H9 (cell line): ENCODE data around the gene HDAC5. TPM values are rescaled to one million over a fixed set of nuclear protein-coding genes. Genes with fewer than 3 reads are reported as not detected.

Source experiments
- DNase-seq: peaks from one replicate; pipeline ENCODE4 v3.0.0-alpha.2; 2017
- H2AFZ ChIP-seq: one replicate; pipeline ENCODE4 v1.6.1; 2013; ENCODE audit warnings: mild to moderate bottlenecking, low read length, control low read depth, moderate library complexity
- H2AK5ac ChIP-seq: 2 replicates; pipeline ENCODE4 v1.6.1; 2013; ENCODE audit warnings: low read length, control low read depth, mixed read lengths; ENCODE audit not compliant: insufficient read length
- H2BK120ac ChIP-seq: one replicate; pipeline ENCODE4 v1.6.1; 2013; ENCODE audit warnings: low read depth, mild to moderate bottlenecking, low read length, control low read depth, inconsistent platforms; ENCODE audit not compliant: poor library complexity, severe bottlenecking
- H2BK12ac ChIP-seq: 2 replicates; pipeline ENCODE4 v1.6.1; 2013; ENCODE audit warnings: low read length, control low read depth, mixed read lengths, low read depth; ENCODE audit not compliant: insufficient read length
- H2BK15ac ChIP-seq: 2 replicates; pipeline ENCODE4 v1.6.1; 2013; ENCODE audit warnings: low read depth, low read length, control low read depth
- H2BK20ac ChIP-seq: one replicate; pipeline ENCODE4 v1.6.1; 2013; ENCODE audit warnings: low read depth, mild to moderate bottlenecking, low read length, control low read depth, inconsistent platforms; ENCODE audit not compliant: poor library complexity, severe bottlenecking
- H2BK5ac ChIP-seq: 2 replicates; pipeline ENCODE4 v1.6.1; 2013; ENCODE audit warnings: low read length, control low read depth, mixed read lengths; ENCODE audit not compliant: insufficient read length
- H3K14ac ChIP-seq: 2 replicates; pipeline ENCODE4 v1.6.1; 2013; ENCODE audit warnings: low read length, control low read depth; ENCODE audit not compliant: insufficient read depth
- H3K18ac ChIP-seq: 2 replicates; pipeline ENCODE4 v1.6.1; 2013; ENCODE audit warnings: low read depth, mild to moderate bottlenecking, mixed read lengths, low read length, control low read depth; ENCODE audit not compliant: insufficient read length
- H3K23ac ChIP-seq: 2 replicates; pipeline ENCODE4 v1.6.1; 2013; ENCODE audit warnings: low read length, control low read depth, mixed read lengths, low read depth; ENCODE audit not compliant: insufficient read length
- H3K23me2 ChIP-seq: 2 replicates; pipeline ENCODE4 v1.6.1; 2013; ENCODE audit warnings: low read depth, mild to moderate bottlenecking, mixed read lengths, low read length, control low read depth; ENCODE audit not compliant: insufficient read length, poor library complexity, severe bottlenecking
- H3K27ac ChIP-seq: 2 replicates; pipeline ENCODE4 v1.5.1; 2013; ENCODE audit warnings: low read length, control low read depth, mixed read lengths, low read depth; ENCODE audit not compliant: insufficient read length
- H3K27me3 ChIP-seq: 2 replicates; pipeline ENCODE4 v1.6.1; 2013; ENCODE audit warnings: low read length, control low read depth, inconsistent platforms; ENCODE audit not compliant: insufficient read depth
- H3K4ac ChIP-seq: 2 replicates; pipeline ENCODE4 v1.6.1; 2013; ENCODE audit warnings: low read depth, mild to moderate bottlenecking, control low read depth, inconsistent platforms, low read length, moderate library complexity
- H3K4me1 ChIP-seq: 2 replicates; pipeline ENCODE4 v1.6.1; 2013; ENCODE audit warnings: low read length, control low read depth, inconsistent platforms; ENCODE audit not compliant: insufficient read depth
- H3K4me2 ChIP-seq: 2 replicates; pipeline ENCODE4 v1.6.1; 2013; ENCODE audit warnings: low read length, control low read depth, mixed read lengths; ENCODE audit not compliant: insufficient read length, insufficient read depth
- H3K56ac ChIP-seq: 2 replicates; pipeline ENCODE4 v1.6.1; 2013; ENCODE audit warnings: low read depth, mild to moderate bottlenecking, mixed read lengths, low read length, control low read depth; ENCODE audit not compliant: insufficient read length
- H3K79me1 ChIP-seq: 2 replicates; pipeline ENCODE4 v1.6.1; 2013; ENCODE audit warnings: low read depth, mild to moderate bottlenecking, moderate library complexity, low read length, control low read depth, inconsistent platforms; ENCODE audit not compliant: insufficient read depth, poor library complexity, severe bottlenecking
- H3K79me2 ChIP-seq: 2 replicates; pipeline ENCODE4 v1.6.1; 2013; ENCODE audit warnings: low read length, control low read depth, inconsistent platforms; ENCODE audit not compliant: insufficient read depth
- H3K9ac ChIP-seq: 2 replicates; pipeline ENCODE4 v1.6.1; 2013; ENCODE audit warnings: low read length, control low read depth, mixed read lengths; ENCODE audit not compliant: insufficient read length; ENCODE audit errors: extremely low read depth
- H3K9me3 ChIP-seq: one replicate; pipeline ENCODE4 v1.6.1; 2013; ENCODE audit warnings: low read depth, low read length, inconsistent platforms; ENCODE audit not compliant: control insufficient read depth
- H3T11ph ChIP-seq: one replicate; pipeline ENCODE4 v1.6.1; 2013; ENCODE audit warnings: mild to moderate bottlenecking, low read length, control low read depth, inconsistent platforms
- H4K20me1 ChIP-seq: one replicate; pipeline ENCODE4 v1.6.1; 2013; ENCODE audit not compliant: control insufficient read depth, insufficient read length, insufficient read depth
- H4K5ac ChIP-seq: 2 replicates; pipeline ENCODE4 v1.6.1; 2013; ENCODE audit warnings: low read depth, mild to moderate bottlenecking, mixed read lengths, low read length, control low read depth; ENCODE audit not compliant: insufficient read length
- H4K8ac ChIP-seq: replicated peaks from 2 replicates; pipeline ENCODE4 v1.6.1; 2013; ENCODE audit warnings: low read length, control low read depth, mixed read lengths, low read depth; ENCODE audit not compliant: insufficient read length
- H4K91ac ChIP-seq: 2 replicates; pipeline ENCODE4 v1.6.1; 2013; ENCODE audit warnings: low read depth, mild to moderate bottlenecking, moderate library complexity, mixed read lengths, low read length, control low read depth; ENCODE audit not compliant: insufficient read length
- H3K27ac Mint-ChIP-seq, 3 experiments: 2 replicates in 2 of 3; 3 replicates in 1 of 3; pipeline ENCODE4 v1.8.0; 2020 to 2021; ENCODE audit warnings: mixed read lengths in 3 of 3, mild to moderate bottlenecking in 1 of 3, moderate library complexity in 1 of 3
- H3K27me3 Mint-ChIP-seq: 2 replicates; pipeline ENCODE4 v1.8.0; 2021; ENCODE audit warnings: low read depth, mild to moderate bottlenecking, moderate library complexity, mixed read lengths
- H3K36me3 Mint-ChIP-seq, 3 experiments: 2 replicates in 2 of 3; 3 replicates in 1 of 3; pipeline ENCODE4 v1.8.0; 2020 to 2021; ENCODE audit warnings: low read depth in 3 of 3, mixed read lengths in 3 of 3; ENCODE audit not compliant: insufficient read depth in 1 of 3
- H3K4me1 Mint-ChIP-seq, 2 experiments: 2 replicates each; pipeline ENCODE4 v1.8.0; 2020; ENCODE audit warnings: mixed read lengths in 2 of 2
- H3K4me3 Mint-ChIP-seq, 2 experiments: 2 replicates in 1 of 2; 3 replicates in 1 of 2; pipeline ENCODE4 v1.8.0; 2020 to 2021; ENCODE audit warnings: mild to moderate bottlenecking in 2 of 2, mixed read lengths in 2 of 2, moderate library complexity in 1 of 2
- H3K9me3 Mint-ChIP-seq, 2 experiments: 2 replicates in 1 of 2; 3 replicates in 1 of 2; pipeline ENCODE4 v1.8.0; 2020; ENCODE audit warnings: mild to moderate bottlenecking in 2 of 2, mixed read lengths in 2 of 2, moderate library complexity in 1 of 2
- CTCF ChIP-seq: fragments of 200-600 bp; sonication (generic); conservative IDR thresholded peaks from 3 replicates; pipeline ENCODE4 v1.8.0; 2021; ENCODE audit warnings: antibody characterized with exemption, mild to moderate bottlenecking
- WGBS: extraction: QIAGEN DNeasy Blood & Tissue Kit; methylation state at CpG from one replicate; pipeline ENCODE4 v1.1.7; 2013; ENCODE audit warnings: missing lambda C conversion rate, low lambda C conversion rate, mixed read lengths; ENCODE audit not compliant: insufficient read length; ENCODE audit errors: extremely low coverage; 5-methylcytosine and 5-hydroxymethylcytosine counted together
- total RNA-seq: library from RNA; stranded (reverse); gene quantifications from 2 replicates; pipeline ENCODE4 v1.2.1, GENCODE V29; 2021

Gene HDAC5
- total RNA-seq, 1 experiment from 2014 or later: 39.5 TPM

- peak overlapping the region; percentile 26 for H3K9ac ChIP-seq
Observed at GRCh38 chr17:44086364-44087311, 36.8 kb downstream of the HDAC5 start.

More at GRCh38 chr17:44086364-44087311, 36.8 kb downstream of the HDAC5 start:
- Histone ChIP-seq H2AFZ (no peak overlapping the region), H2BK20ac (no peak overlapping the region), H3K27ac (no peak overlapping the region), H2BK120ac (no peak overlapping the region), H4K5ac (peak overlapping the region; percentile 67), H3K18ac (peak overlapping the region; percentile 60), H3K23me2 (peaks cover 6% of the 10 kb centered on the region), H3K56ac (no peak overlapping the region), H3T11ph (no peak overlapping the region), H4K91ac (no peak overlapping the region), H2BK5ac (no peak overlapping the region), H3K9me3 (no peaks in the 10 kb centered on the region), H3K4ac (no peak overlapping the region), H4K8ac (no peak overlapping the region), H3K79me2 (no peaks in the 10 kb centered on the region), H3K4me1 (no peaks in the 10 kb centered on the region), H4K20me1 (no peaks in the 10 kb centered on the region), H3K79me1 (no peaks in the 10 kb centered on the region), H3K14ac (0 out of 2 replicates have a peak overlapping the region, but pooled peaks have one; percentile 41), H3K4me2 (peak overlapping the region; percentile 78), H3K27me3 (no peaks in the 10 kb centered on the region), H2AK5ac (no peak overlapping the region), H2BK15ac (no peak overlapping the region), H2BK12ac (peak overlapping the region; percentile 66), H3K23ac (no peak overlapping the region)
- peaks cover 1% of the 10 kb centered on the region; the same call in 1 of the 2 replicates for H3K27me3 Mint-ChIP-seq
- no peak for TF ChIP-seq CTCF
- H3K9me3 Mint-ChIP-seq: no peaks in the 10 kb centered on the region
- H3K36me3 Mint-ChIP-seq: peaks cover 29 to 52% (median 51%) of the 10 kb centered on the region in 3 experiments; a peak in 6 of 7 replicates
- peaks cover 39 to 43% of the 10 kb centered on the region in 2 experiments for H3K4me1 Mint-ChIP-seq
- no CpG with 5 or more reads among the region's 23 CpGs for WGBS
- H3K27ac Mint-ChIP-seq: peak overlapping the region; percentile 96 to 98 (median 97); a peak in 6 of 7 replicates
- H3K4me3 Mint-ChIP-seq: peak overlapping the region; percentile 56 to 76
- DNase-seq: peak; percentile 89
